IgD-negative memory B cell (primary cell): Measurements from ENCODE around the gene LRRC72. TPM values are rescaled to one million over a fixed set of nuclear protein-coding genes. Genes with fewer than 3 reads are reported as not detected.
A peak's percentile ranks its signal among the peaks of the same experiment; 100 is the strongest.
"Not testable (repeated sequence)": the region's sequence is repeated elsewhere in the genome, so short reads cannot be mapped to it uniquely, and the experiment has no call there.

Experiments used
- H3K27ac Mint-ChIP-seq, 3 donors: one replicate each; pipeline ENCODE4 v1.8.0; 2020 to 2022; ENCODE audit warnings: mild to moderate bottlenecking in 3 of 3, mixed read lengths in 3 of 3, moderate library complexity in 1 of 3
- H3K27me3 Mint-ChIP-seq: one replicate; pipeline ENCODE4 v1.8.0; 2021; ENCODE audit warnings: mixed read lengths
- H3K36me3 Mint-ChIP-seq: one replicate; pipeline ENCODE4 v1.8.0; 2020; ENCODE audit warnings: mild to moderate bottlenecking, mixed read lengths
- H3K4me1 Mint-ChIP-seq, 3 donors: one replicate each; pipeline ENCODE4 v1.8.0; 2020 to 2022; ENCODE audit warnings: mixed read lengths in 3 of 3, mild to moderate bottlenecking in 1 of 3
- H3K4me3 Mint-ChIP-seq, 4 donors: one replicate each; pipeline ENCODE4 v1.8.0; 2020 to 2022; ENCODE audit warnings: mild to moderate bottlenecking in 4 of 4, mixed read lengths in 4 of 4, moderate library complexity in 3 of 4
- H3K9me3 Mint-ChIP-seq, 3 donors: one replicate each; pipeline ENCODE4 v1.8.0; 2020 to 2021; ENCODE audit warnings: mixed read lengths in 3 of 3, mild to moderate bottlenecking in 1 of 3
- polyA plus RNA-seq: library from polyadenylated mRNA; unstranded; fragments of 300-500 nt; fragmentation: Illumina TruSeq; gene quantifications from one replicate; pipeline ENCODE4 v1.2.3, GENCODE V29; 2021

Gene LRRC72
- not detected for polyA plus RNA-seq

GRCh38 chr7:16526742-16527540 is at the start of gene LRRC72:
Gene LRRC72, plus strand, starts transcription at chr7:16526825. Its CDS starts 128 bp downstream, at chr7:16526953.
- peak within 1 kb of the TSS in 1 of 3 donors; percentile 87 for H3K27ac Mint-ChIP-seq

GRCh38 chr7:16479161-16479560 is 47.5 kb upstream of the LRRC72 start:
- peaks cover 3% of the 10 kb centered on the region for H3K27me3 Mint-ChIP-seq
- H3K36me3 Mint-ChIP-seq, result no peaks in the 10 kb centered on the region
- H3K4me1 Mint-ChIP-seq, result no peaks in the 10 kb centered on the region
- no peaks in the 10 kb centered on the region for H3K9me3 Mint-ChIP-seq
- H3K4me3 Mint-ChIP-seq, result no peak overlapping the region
- no peak overlapping the region for H3K27ac Mint-ChIP-seq

More at GRCh38 chr7:16526742-16527540, at the start of gene LRRC72:
- Mint-ChIP-seq H3K9me3 (no peaks in the 10 kb centered on the region), H3K36me3 (no peaks in the 10 kb centered on the region), H3K4me3 (no peak within 1 kb of the TSS), H3K4me1 (peaks cover 0 to 3% (median 0%) of the 10 kb centered on the region in 3 donors), H3K27me3 (peaks cover 8% of the 10 kb centered on the region)

GRCh38 chr7:16479591-16479990 is 47.0 kb upstream of the LRRC72 start:
- Mint-ChIP-seq H3K27ac (no peak overlapping the region), H3K4me3 (no peak overlapping the region), H3K4me1 (no peaks in the 10 kb centered on the region), H3K9me3 (no peaks in the 10 kb centered on the region), H3K36me3 (no peaks in the 10 kb centered on the region), H3K27me3 (peaks cover 3% of the 10 kb centered on the region)

DNA sequence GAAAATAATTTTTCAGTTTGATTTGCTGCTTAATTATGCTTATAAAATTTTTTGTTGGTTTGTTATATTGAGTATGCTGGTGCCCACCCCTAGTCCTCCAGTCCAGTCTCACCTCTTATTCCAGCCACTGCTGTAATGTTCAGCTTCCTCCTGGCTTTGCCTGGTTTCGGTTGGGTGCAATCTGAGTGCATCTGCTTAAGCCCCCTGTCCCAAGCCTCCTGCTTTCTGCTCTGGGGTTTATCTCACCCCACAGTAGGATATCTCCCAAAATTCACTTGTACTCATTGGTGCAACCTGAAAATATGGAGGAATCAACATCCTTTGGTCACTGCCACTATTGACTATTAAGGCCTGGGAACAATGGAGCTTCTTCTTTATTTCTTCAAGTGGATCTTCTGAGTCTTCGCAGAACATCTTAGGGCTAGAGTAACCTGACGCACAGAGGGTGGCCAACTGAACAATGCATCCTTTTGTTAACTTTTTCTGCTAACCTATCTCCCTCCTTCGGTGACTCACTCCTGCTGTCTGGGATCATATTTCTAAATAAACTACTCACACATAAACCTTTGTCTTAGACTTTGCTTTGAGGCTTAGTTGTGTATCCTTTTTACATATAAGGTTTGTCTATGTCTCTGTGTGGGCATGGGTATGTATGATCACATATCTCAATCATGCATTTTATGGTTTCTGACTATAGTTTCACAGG is 42.0 kb upstream of the LRRC72 start:
- no peaks in the 10 kb centered on the region for H3K4me1 Mint-ChIP-seq
- no peak overlapping the region for H3K4me3 Mint-ChIP-seq
- H3K27me3 Mint-ChIP-seq, result peaks cover 3% of the 10 kb centered on the region
- H3K36me3 Mint-ChIP-seq, result no peaks in the 10 kb centered on the region
- H3K9me3 Mint-ChIP-seq, result no peaks in the 10 kb centered on the region
- no peak overlapping the region for H3K27ac Mint-ChIP-seq

DNA sequence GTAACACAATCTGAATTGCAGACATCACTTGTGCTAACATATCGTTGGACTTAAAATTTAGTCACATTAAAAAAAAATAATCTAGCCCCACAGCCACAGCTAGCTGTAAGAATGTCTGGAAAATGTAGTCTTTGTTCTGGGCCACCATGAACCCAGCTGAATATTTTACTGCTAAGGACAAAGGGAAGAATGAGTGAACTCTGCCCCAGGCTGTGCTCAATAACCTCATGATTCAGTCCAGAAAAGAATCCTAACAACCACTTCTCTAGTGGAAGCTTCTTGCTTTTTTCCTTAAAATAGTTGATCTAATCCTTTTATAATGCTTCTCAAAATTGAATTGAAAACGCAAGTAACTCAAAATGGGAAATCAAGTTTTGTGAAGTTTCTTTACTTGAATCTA is 35.5 kb upstream of the LRRC72 start:
- H3K4me1 Mint-ChIP-seq, result no peaks in the 10 kb centered on the region

GRCh38 chr7:16492513-16493062 is 34.0 kb upstream of the LRRC72 start:
- H3K36me3 Mint-ChIP-seq, result no peaks in the 10 kb centered on the region

More for the DNA sequence above, 35.5 kb upstream of the LRRC72 start:
- Mint-ChIP-seq H3K36me3 (no peaks in the 10 kb centered on the region), H3K4me3 (no peak overlapping the region), H3K27me3 (peaks cover 1% of the 10 kb centered on the region), H3K9me3 (no peaks in the 10 kb centered on the region), H3K27ac (no peak overlapping the region)

GRCh38 chr7:16493266-16493665 is 33.4 kb upstream of the LRRC72 start:
- Mint-ChIP-seq H3K36me3 (no peaks in the 10 kb centered on the region), H3K4me3 (no peak overlapping the region), H3K9me3 (peaks cover 0 to 1% (median 0%) of the 10 kb centered on the region in 3 donors), H3K27ac (no peak overlapping the region), H3K27me3 (peaks cover 4% of the 10 kb centered on the region), H3K4me1 (no peaks in the 10 kb centered on the region)

More at GRCh38 chr7:16492513-16493062, 34.0 kb upstream of the LRRC72 start:
- Mint-ChIP-seq H3K9me3 (peaks cover 0 to 1% (median 0%) of the 10 kb centered on the region in 3 donors), H3K27ac (no peak overlapping the region), H3K4me3 (no peak overlapping the region), H3K4me1 (no peaks in the 10 kb centered on the region), H3K27me3 (peaks cover 4% of the 10 kb centered on the region)

GRCh38 chr7:16494551-16494950 is 32.1 kb upstream of the LRRC72 start:
- H3K4me1 Mint-ChIP-seq, result no peaks in the 10 kb centered on the region

GRCh38 chr7:16494955-16495719 is 31.5 kb upstream of the LRRC72 start:
- Mint-ChIP-seq H3K4me3 (no peak overlapping the region), H3K27ac (no peak overlapping the region), H3K4me1 (no peaks in the 10 kb centered on the region), H3K27me3 (peaks cover 6% of the 10 kb centered on the region), H3K36me3 (no peaks in the 10 kb centered on the region), H3K9me3 (peaks cover 0 to 1% (median 0%) of the 10 kb centered on the region in 3 donors)

More at GRCh38 chr7:16494551-16494950, 32.1 kb upstream of the LRRC72 start:
- Mint-ChIP-seq H3K27ac (no peak overlapping the region), H3K36me3 (no peaks in the 10 kb centered on the region), H3K9me3 (peaks cover 0 to 1% (median 0%) of the 10 kb centered on the region in 3 donors), H3K27me3 (peaks cover 4% of the 10 kb centered on the region), H3K4me3 (no peak overlapping the region)

- Mint-ChIP-seq H3K27ac (no peak overlapping the region), H3K4me3 (no peak overlapping the region), H3K27me3 (peaks cover 6% of the 10 kb centered on the region), H3K9me3 (peaks cover 0 to 1% (median 0%) of the 10 kb centered on the region in 3 donors), H3K36me3 (no peaks in the 10 kb centered on the region), H3K4me1 (no peaks in the 10 kb centered on the region)
Observed at GRCh38 chr7:16498122-16498521, 28.5 kb upstream of the LRRC72 start.

DNA sequence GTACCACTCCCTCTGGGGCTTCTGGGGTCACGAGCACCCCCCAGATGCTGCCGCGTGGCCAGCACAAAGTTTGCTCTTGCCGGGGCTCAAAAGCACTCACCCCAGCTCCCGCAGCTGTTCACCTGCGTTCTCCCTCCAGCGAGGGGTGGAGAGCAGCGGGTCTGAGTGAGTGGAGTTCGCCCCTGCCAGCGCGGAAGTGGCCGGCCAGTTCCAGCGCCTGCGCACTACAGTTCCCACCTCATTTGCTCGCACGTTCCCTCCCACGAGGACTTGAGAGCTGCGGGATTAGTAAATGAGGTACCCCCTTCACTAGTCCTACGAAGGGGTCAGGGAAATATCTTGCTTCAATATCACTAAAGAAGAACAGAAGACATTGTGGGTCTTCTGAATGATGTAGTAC is 24.3 kb upstream of the LRRC72 start:
- H3K4me3 Mint-ChIP-seq, result no peak overlapping the region
- peaks cover 6% of the 10 kb centered on the region for H3K27me3 Mint-ChIP-seq
- peaks cover 2% of the 10 kb centered on the region for H3K36me3 Mint-ChIP-seq
- no peaks in the 10 kb centered on the region for H3K9me3 Mint-ChIP-seq
- H3K4me1 Mint-ChIP-seq, result no peaks in the 10 kb centered on the region
- no peak overlapping the region for H3K27ac Mint-ChIP-seq

DNA sequence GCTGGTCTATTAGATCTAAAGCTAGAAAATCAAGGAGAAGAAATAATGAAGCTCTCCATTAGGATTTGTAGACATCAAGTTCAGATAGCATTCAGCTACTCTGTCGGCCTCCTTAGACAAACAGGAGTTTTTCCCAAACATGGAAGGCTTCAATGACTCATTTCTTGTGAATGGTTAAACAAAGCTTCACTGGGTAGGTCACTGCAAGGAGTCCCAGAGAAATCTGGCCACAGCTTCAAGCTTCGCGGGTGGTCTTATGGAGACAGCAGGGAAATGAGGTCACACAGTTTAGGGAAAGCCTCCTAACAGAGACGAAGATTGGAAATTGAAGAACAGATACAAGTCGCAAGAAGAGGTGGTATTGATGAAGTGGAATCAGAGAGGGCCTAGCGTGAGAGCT is 22.6 kb upstream of the LRRC72 start:
- peaks cover 0 to 5% (median 2%) of the 10 kb centered on the region in 3 donors for H3K9me3 Mint-ChIP-seq
- H3K4me1 Mint-ChIP-seq, result no peaks in the 10 kb centered on the region
- peaks cover 2% of the 10 kb centered on the region for H3K36me3 Mint-ChIP-seq
- H3K27ac Mint-ChIP-seq, result no peak overlapping the region
- H3K4me3 Mint-ChIP-seq, result no peak overlapping the region
- H3K27me3 Mint-ChIP-seq, result peaks cover 6% of the 10 kb centered on the region

DNA sequence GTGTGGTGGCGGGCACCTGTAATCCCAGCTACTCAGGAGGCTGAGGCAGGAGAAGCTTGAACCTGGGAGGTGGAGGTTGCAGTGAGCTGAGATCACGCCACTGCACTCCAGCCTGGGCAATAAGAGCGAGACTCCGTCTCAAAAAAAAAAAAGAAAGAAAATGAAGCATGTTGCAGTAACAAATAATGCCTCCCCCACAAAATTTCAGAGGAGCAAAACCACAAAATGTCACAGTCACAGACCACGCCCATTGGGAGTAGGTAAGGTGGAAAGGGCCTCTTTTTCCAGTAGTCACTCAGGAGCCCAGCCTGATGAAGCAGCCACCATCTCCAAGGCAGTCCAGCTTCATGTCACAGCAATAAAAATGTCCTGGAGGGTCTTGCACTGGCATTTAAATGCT is 20.2 kb upstream of the LRRC72 start:
- not testable (repeated sequence) for H3K9me3 Mint-ChIP-seq, H3K4me1 Mint-ChIP-seq, H3K27me3 Mint-ChIP-seq, H3K36me3 Mint-ChIP-seq, H3K4me3 Mint-ChIP-seq, H3K27ac Mint-ChIP-seq

DNA sequence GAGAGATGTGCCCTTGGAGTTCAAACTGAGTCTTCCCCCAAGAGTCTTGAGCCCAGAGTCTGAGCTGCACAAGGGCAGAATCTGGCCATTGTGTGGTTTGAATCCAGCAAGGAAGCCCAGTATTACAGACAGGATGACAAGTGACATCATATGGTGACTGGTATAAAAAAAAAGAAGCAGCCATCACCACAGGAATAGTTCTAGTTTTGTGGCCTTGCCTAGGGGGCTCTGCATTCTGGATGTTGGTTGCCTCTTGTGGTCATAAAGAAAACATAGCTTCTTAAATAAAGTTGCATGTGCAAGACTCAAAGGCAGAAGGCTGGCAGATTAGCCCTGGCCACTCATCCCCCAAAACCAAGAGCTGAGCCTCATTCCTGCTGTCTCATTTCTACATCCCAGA is 16.8 kb upstream of the LRRC72 start:
- Mint-ChIP-seq H3K36me3 (no peaks in the 10 kb centered on the region), H3K27ac (no peak overlapping the region), H3K27me3 (no peaks in the 10 kb centered on the region), H3K9me3 (peaks cover 0 to 5% (median 2%) of the 10 kb centered on the region in 3 donors), H3K4me3 (no peak overlapping the region), H3K4me1 (no peaks in the 10 kb centered on the region)

- Mint-ChIP-seq H3K9me3 (peaks cover 0 to 5% (median 2%) of the 10 kb centered on the region in 3 donors), H3K36me3 (no peaks in the 10 kb centered on the region)
Observed at GRCh38 chr7:16511314-16511713, 15.3 kb upstream of the LRRC72 start.

More at GRCh38 chr7:16511314-16511713, 15.3 kb upstream of the LRRC72 start:
- H3K4me3 Mint-ChIP-seq, result no peak overlapping the region
- peak overlapping the region in 1 of 3 donors; percentile 1 for H3K27ac Mint-ChIP-seq
- H3K27me3 Mint-ChIP-seq, result no peaks in the 10 kb centered on the region
- H3K4me1 Mint-ChIP-seq, result no peaks in the 10 kb centered on the region
